ENCODE measurements around the gene PKMYT1. TPM values are rescaled to one million over a fixed set of nuclear protein-coding genes. Genes with fewer than 3 reads are reported as not detected.

Gene PKMYT1
- total RNA-seq, 1 donor from 2014 or later, result 42.3 TPM

- Mint-ChIP-seq H3K27ac (peak overlapping the region; percentile 98), H3K4me3 (peak overlapping the region; percentile 94), H3K4me1 (ENCODE audit: unreplicated experiment) (peaks cover 36% of the 10 kb centered on the region), H3K9me3 (no peaks in the 10 kb centered on the region), H3K27me3 (peaks cover 12% of the 10 kb centered on the region), H3K36me3 (peaks cover 5% of the 10 kb centered on the region)
- TF ChIP-seq, protein P1, sequence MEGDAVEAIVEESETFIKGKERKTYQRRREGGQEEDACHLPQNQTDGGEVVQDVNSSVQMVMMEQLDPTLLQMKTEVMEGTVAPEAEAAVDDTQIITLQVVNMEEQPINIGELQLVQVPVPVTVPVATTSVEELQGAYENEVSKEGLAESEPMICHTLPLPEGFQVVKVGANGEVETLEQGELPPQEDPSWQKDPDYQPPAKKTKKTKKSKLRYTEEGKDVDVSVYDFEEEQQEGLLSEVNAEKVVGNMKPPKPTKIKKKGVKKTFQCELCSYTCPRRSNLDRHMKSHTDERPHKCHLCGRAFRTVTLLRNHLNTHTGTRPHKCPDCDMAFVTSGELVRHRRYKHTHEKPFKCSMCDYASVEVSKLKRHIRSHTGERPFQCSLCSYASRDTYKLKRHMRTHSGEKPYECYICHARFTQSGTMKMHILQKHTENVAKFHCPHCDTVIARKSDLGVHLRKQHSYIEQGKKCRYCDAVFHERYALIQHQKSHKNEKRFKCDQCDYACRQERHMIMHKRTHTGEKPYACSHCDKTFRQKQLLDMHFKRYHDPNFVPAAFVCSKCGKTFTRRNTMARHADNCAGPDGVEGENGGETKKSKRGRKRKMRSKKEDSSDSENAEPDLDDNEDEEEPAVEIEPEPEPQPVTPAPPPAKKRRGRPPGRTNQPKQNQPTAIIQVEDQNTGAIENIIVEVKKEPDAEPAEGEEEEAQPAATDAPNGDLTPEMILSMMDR (conservative IDR thresholded peaks at IDR 0.05), result no peak
- no peak for DNase-seq (ENCODE audit: extremely low spot score, unreplicated experiment)
Measured at GRCh38 chr16:3022684-3023414, 42.6 kb upstream of the PKMYT1 start.

DNA sequence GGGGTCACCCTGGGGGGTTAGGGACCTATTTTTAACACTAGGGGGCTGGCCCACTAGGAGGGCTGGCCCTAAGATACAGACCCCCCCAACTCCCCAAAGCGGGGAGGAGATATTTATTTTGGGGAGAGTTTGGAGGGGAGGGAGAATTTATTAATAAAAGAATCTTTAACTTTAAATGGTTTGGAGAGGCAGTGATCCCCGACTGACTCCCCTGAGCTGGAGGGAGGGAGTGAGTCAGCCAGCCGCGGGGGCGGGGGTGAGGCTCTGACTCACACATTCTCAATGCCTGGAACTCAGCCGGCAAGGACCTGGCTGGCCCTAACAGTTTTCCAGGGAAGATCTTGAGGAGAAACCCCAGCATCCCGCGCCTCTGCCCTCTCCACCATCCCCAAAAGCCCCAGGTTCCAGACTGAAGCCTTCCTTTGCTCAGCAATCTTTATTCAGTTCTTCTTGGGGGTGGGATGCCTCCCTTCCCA is 42.0 kb upstream of the PKMYT1 start:
- TF ChIP-seq, protein P1 (conservative IDR thresholded peaks at IDR 0.05), result no peak
- Mint-ChIP-seq H3K4me3 (peak overlapping the region; percentile 94), H3K27ac (peak overlapping the region; percentile 98), H3K9me3 (no peaks in the 10 kb centered on the region), H3K4me1 (ENCODE audit: unreplicated experiment) (peaks cover 36% of the 10 kb centered on the region), H3K27me3 (peaks cover 13% of the 10 kb centered on the region), H3K36me3 (peaks cover 5% of the 10 kb centered on the region)
- no peak for DNase-seq (ENCODE audit: extremely low spot score, unreplicated experiment)

GRCh38 chr16:3021449-3022207 is 41.4 kb upstream of the PKMYT1 start:
- DNase-seq (ENCODE audit: extremely low spot score, unreplicated experiment), result peak; percentile 84
- H3K4me1 Mint-ChIP-seq (ENCODE audit: unreplicated experiment), result peaks cover 36% of the 10 kb centered on the region
- peaks cover 5% of the 10 kb centered on the region for H3K36me3 Mint-ChIP-seq

GRCh38 chr16:3020604-3021448 is 40.6 kb upstream of the PKMYT1 start:
- TF ChIP-seq, protein P1 (conservative IDR thresholded peaks at IDR 0.05), result no peak
- Mint-ChIP-seq H3K27ac (peak overlapping the region; percentile 98), H3K9me3 (no peaks in the 10 kb centered on the region), H3K4me1 (ENCODE audit: unreplicated experiment) (peaks cover 36% of the 10 kb centered on the region), H3K36me3 (peaks cover 5% of the 10 kb centered on the region), H3K27me3 (peaks cover 23% of the 10 kb centered on the region), H3K4me3 (peak overlapping the region; percentile 94)
- DNase-seq (ENCODE audit: extremely low spot score, unreplicated experiment), result no peak

More at GRCh38 chr16:3021449-3022207, 41.4 kb upstream of the PKMYT1 start:
- no peaks in the 10 kb centered on the region for H3K9me3 Mint-ChIP-seq
- peaks cover 18% of the 10 kb centered on the region for H3K27me3 Mint-ChIP-seq
- TF ChIP-seq, protein P1 (conservative IDR thresholded peaks at IDR 0.05), result peak; percentile 54
- peak overlapping the region; percentile 98 for H3K27ac Mint-ChIP-seq
- peak overlapping the region; percentile 94 for H3K4me3 Mint-ChIP-seq

DNA sequence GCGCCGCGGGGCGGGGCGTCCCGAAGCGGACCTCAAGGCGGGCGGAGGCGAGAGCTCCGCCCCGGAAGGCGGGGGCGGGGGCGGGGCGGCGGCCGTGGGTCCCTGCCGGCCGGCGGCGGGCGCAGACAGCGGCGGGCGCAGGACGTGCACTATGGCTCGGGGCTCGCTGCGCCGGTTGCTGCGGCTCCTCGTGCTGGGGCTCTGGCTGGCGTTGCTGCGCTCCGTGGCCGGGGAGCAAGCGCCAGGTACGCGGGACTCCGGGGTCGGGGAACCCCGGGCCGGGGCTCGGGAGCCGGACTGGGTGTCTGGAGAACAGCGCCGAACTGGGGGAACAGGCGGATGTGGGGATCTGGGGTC is 40.0 kb upstream of the PKMYT1 start, which contains the start of gene TNFRSF12A:
Gene TNFRSF12A (plus strand): TSS at position 122 of the 357 bp plus-strand sequence. CDS start 30 bp downstream, at position 152.
- DNase-seq (ENCODE audit: extremely low spot score, unreplicated experiment), result no peak
- H3K9me3 Mint-ChIP-seq, result no peaks in the 10 kb centered on the region
- peak within 1 kb of the TSS; percentile 94 for H3K4me3 Mint-ChIP-seq
- H3K4me1 Mint-ChIP-seq (ENCODE audit: unreplicated experiment), result peaks cover 36% of the 10 kb centered on the region
- peak within 1 kb of the TSS; percentile 98 for H3K27ac Mint-ChIP-seq
- TF ChIP-seq, protein P1 (conservative IDR thresholded peaks at IDR 0.05), result peak; percentile 30
- peaks cover 5% of the 10 kb centered on the region for H3K36me3 Mint-ChIP-seq
- H3K27me3 Mint-ChIP-seq, result peaks cover 26% of the 10 kb centered on the region
